Naive thymus-derived CD4-positive, alpha-beta T cell (primary cell): ENCODE results near the gene IL26. TPM values are rescaled to one million over a fixed set of nuclear protein-coding genes. Genes with fewer than 3 reads are reported as not detected.

Source experiments
- ATAC-seq: fragments of 150-1000 bp; cut with Tn5 transposase; 2 replicates; pipeline ENCODE4 v1.10.0; 2021; ENCODE audit warnings: mild to moderate bottlenecking, moderate library complexity
- CTCF ChIA-PET: fragments of 350-600 bp; sonication (Branson Sonifier 250); formaldehyde crosslinking; loops from one replicate; lab custom pipeline; 2021; ENCODE audit warnings: antibody characterized with exemption; lab: Charles Lee
- POLR2A ChIA-PET: fragments of 350-600 bp; sonication (Branson Sonifier 250); formaldehyde crosslinking; loops from one replicate; lab custom pipeline; 2021; ENCODE audit warnings: antibody characterized with exemption, inconsistent platforms; lab: Charles Lee
- DNase-seq, 9 donors: peaks; one replicate each; pipeline versions ENCODE4 v3.0.0 to v3.0.0-alpha.2; 2020 to 2022; ENCODE audit warnings: mixed read lengths in 1 of 9
- H3K27ac ChIP-seq: one replicate; pipeline ENCODE4 v1.7.0; 2013; ENCODE audit warnings: mild to moderate bottlenecking, low read depth, low read length, moderate library complexity
- H3K27me3 ChIP-seq, 2 donors: one replicate each; pipeline ENCODE4 v1.7.0; 2013; ENCODE audit warnings: low read length in 2 of 2, mild to moderate bottlenecking in 2 of 2, moderate library complexity in 2 of 2; ENCODE audit not compliant: control insufficient read depth in 2 of 2, insufficient read depth in 2 of 2
- H3K36me3 ChIP-seq, 3 experiments: 1 replicate in 2 of 3; 2 replicates in 1 of 3; pipeline ENCODE4 v1.7.0; 2013; ENCODE audit warnings: low read length in 3 of 3, mild to moderate bottlenecking in 3 of 3, moderate library complexity in 1 of 3; ENCODE audit not compliant: insufficient read depth in 3 of 3, control insufficient read depth in 2 of 3
- H3K4me1 ChIP-seq, 2 donors: one replicate each; pipeline ENCODE4 v1.7.0; 2013; ENCODE audit warnings: low read length in 2 of 2, mild to moderate bottlenecking in 2 of 2, moderate library complexity in 1 of 2; ENCODE audit not compliant: control insufficient read depth in 2 of 2, insufficient read depth in 2 of 2
- H3K4me3 ChIP-seq: 2 replicates; pipeline ENCODE4 v1.7.0; 2013; ENCODE audit warnings: mild to moderate bottlenecking, low read length
- H3K9me3 ChIP-seq, 3 experiments: 1 replicate in 2 of 3; 2 replicates in 1 of 3; pipeline ENCODE4 v1.7.0; 2013; ENCODE audit warnings: low read length in 3 of 3; ENCODE audit not compliant: control insufficient read depth in 2 of 3
- H3K27ac Mint-ChIP-seq, 9 donors: one replicate each; pipeline ENCODE4 v1.8.0; 2020 to 2022; ENCODE audit warnings: mixed read lengths in 9 of 9, mild to moderate bottlenecking in 8 of 9, moderate library complexity in 5 of 9, inconsistent platforms in 2 of 9
- H3K27me3 Mint-ChIP-seq, 5 donors: one replicate each; pipeline ENCODE4 v1.8.0; 2021 to 2022; ENCODE audit warnings: mixed read lengths in 5 of 5, mild to moderate bottlenecking in 1 of 5
- H3K36me3 Mint-ChIP-seq, 5 donors: one replicate each; pipeline ENCODE4 v1.8.0; 2020 to 2022; ENCODE audit warnings: mixed read lengths in 5 of 5, mild to moderate bottlenecking in 3 of 5, inconsistent platforms in 1 of 5
- H3K4me1 Mint-ChIP-seq, 7 donors: one replicate each; pipeline ENCODE4 v1.8.0; 2020 to 2022; ENCODE audit warnings: mixed read lengths in 7 of 7, mild to moderate bottlenecking in 3 of 7, inconsistent platforms in 1 of 7
- H3K4me3 Mint-ChIP-seq, 10 donors: one replicate each; pipeline ENCODE4 v1.8.0; 2020 to 2022; ENCODE audit warnings: mild to moderate bottlenecking in 10 of 10, mixed read lengths in 10 of 10, moderate library complexity in 6 of 10, inconsistent platforms in 2 of 10
- H3K9me3 Mint-ChIP-seq, 11 donors: one replicate each; pipeline ENCODE4 v1.8.0; 2020 to 2022; ENCODE audit warnings: mixed read lengths in 11 of 11, mild to moderate bottlenecking in 4 of 11, inconsistent platforms in 1 of 11, moderate library complexity in 1 of 11
- intact Hi-C, 2 donors: fragments of 100-400 bp; cut with micrococcal nuclease; formaldehyde crosslinking; loops; one replicate each; pipeline ENCODE4 v1.15.1; 2023
- polyA plus RNA-seq, 2 donors: library from polyadenylated mRNA; unstranded; fragments of 300-500 nt; fragmentation: Illumina TruSeq; gene quantifications; one replicate each; pipeline ENCODE4 v1.2.3, GENCODE V29; 2021
- total RNA-seq, 6 experiments: library from RNA in 5 of 6; stranded (reverse) in 5 of 6; gene quantifications; 1 replicate in 5 of 6; 2 replicates in 1 of 6; pipeline ENCODE4 v1.2.3 and lab custom pipeline; 2021 to 2026

Gene IL26
- total and polyA plus RNA-seq, 7 experiments from 2014 or later = 4.5 TPM; not detected in 6

DNA sequence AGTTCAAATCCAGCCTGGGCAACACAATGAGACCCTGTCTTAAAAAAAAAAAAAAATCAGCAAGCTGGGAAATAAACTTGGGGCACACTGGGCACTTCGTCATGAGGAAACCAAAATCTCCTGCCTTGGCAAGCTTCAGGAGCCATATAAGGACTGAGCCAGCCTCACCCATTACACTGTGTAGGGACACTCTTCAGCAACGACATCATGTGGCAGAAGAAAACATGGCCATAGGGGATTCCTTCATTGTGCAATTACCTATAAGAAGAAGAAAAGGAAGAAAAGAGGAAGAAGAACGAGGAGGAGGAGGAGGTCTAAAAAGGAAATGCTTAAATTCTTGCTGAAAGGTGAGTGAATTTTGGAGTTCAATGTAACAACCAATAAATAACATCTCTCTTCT, 40.0 kb downstream of the IL26 start:
- Histone ChIP-seq H3K27ac (no peak overlapping the region), H3K4me1 (peaks cover 22 to 23% of the 10 kb centered on the region in 2 donors), H3K4me3 (no peak overlapping the region), H3K27me3 (no peaks in the 10 kb centered on the region), H3K36me3 (no peaks in the 10 kb centered on the region), H3K9me3 (no peaks in the 10 kb centered on the region)
- intact Hi-C loops = loop anchor here in 1 of 2 donors (10.0 kb wide), 1 partner anchor 551 kb away; no protein-coding TSS in a partner anchor
- H3K9me3 Mint-ChIP-seq = peaks cover 0 to 9% (median 0%) of the 10 kb centered on the region in 11 donors
- H3K4me3 Mint-ChIP-seq = no peak overlapping the region
- H3K27ac Mint-ChIP-seq = no peak overlapping the region
- no peak for ATAC-seq
- DNase-seq = no peak
- H3K36me3 Mint-ChIP-seq = peaks cover 0 to 7% (median 0%) of the 10 kb centered on the region in 5 donors
- H3K27me3 Mint-ChIP-seq = peaks cover 0 to 5% (median 0%) of the 10 kb centered on the region in 5 donors
- POLR2A ChIA-PET = interaction anchor here (0.7 to 1.3 kb wide), 2 partner anchors 14 to 116 kb away, joined by 3 to 4 read pairs; no protein-coding TSS in a partner anchor
- CTCF ChIA-PET = interaction anchor here (0.7 kb wide), 1 partner anchor 63 kb away, joined by 3 read pairs; no protein-coding TSS in a partner anchor
- H3K4me1 Mint-ChIP-seq = peaks cover 12 to 43% (median 33%) of the 10 kb centered on the region in 7 donors

DNA sequence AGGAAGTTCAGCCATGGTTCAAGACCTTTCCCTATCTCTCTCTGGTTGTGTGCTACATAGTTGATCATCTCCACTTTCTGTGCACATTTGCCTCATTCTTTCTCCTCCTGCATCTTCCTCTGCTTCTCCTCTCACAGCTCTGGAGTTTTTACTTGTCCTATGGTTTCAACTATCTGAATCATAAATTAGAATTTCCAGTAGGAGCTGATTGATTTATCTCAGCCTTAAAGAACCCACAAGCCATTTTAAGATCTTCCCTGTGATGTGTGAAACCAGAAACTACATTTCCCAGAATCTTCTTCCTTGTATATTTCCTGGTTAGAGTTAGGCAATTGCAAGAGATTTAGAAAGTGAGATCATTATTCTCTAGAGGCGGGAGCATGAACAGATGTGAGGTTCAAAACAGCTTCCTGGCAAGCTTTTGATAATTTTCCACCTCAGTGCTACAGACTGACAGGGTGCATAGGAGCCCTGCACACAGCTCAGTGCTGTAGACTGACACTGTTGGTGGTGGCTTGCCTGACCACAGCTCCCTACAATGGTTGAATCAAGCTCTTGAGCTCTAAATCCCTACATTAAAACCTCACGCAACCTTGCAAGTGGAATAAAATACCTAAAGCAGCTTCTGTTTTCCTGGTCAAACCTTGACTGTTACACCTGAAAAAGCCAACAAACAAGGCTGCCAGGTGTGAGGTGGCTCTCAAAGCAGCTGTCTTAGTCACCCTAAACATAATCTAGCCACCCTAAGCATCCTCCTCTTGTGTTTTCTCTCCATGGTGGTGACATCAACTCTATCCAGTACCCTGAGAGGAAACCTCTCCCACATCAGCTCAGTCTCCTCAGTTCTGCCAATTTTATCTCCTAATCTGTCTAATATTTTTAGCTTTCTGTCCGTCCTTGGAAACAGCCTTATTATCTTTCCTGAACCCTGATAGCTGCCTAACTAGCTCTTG, 44.5 kb downstream of the IL26 start:
- CTCF ChIA-PET = interaction anchor here (0.5 to 1.1 kb wide), 7 partner anchors 10 to 587 kb away, joined by 3 to 4 read pairs (median 3); no protein-coding TSS in a partner anchor
- no peaks in the 10 kb centered on the region for H3K9me3 ChIP-seq
- peaks cover 0 to 3% (median 0%) of the 10 kb centered on the region in 5 donors for H3K36me3 Mint-ChIP-seq
- H3K27ac ChIP-seq = peak overlapping the region; percentile 64
- H3K36me3 ChIP-seq = no peaks in the 10 kb centered on the region
- peaks cover 0 to 2% (median 0%) of the 10 kb centered on the region in 11 donors for H3K9me3 Mint-ChIP-seq
- H3K4me1 Mint-ChIP-seq = peaks cover 33 to 60% (median 55%) of the 10 kb centered on the region in 7 donors
- POLR2A ChIA-PET = interaction anchor here (0.5 to 1.6 kb wide), 12 partner anchors 9 to 920 kb away, joined by 3 to 7 read pairs (median 4); no protein-coding TSS in a partner anchor
- H3K27me3 ChIP-seq = no peaks in the 10 kb centered on the region
- DNase-seq = peak in 8 of 9 donors; percentile 43 to 77 (median 68)
- peak; percentile 92 for ATAC-seq
- H3K27ac Mint-ChIP-seq = peak overlapping the region; percentile 75 to 94 (median 88)
- H3K27me3 Mint-ChIP-seq = peaks cover 0 to 3% (median 0%) of the 10 kb centered on the region in 5 donors
- peak overlapping the region; percentile 3 to 69 (median 60) for H3K4me3 Mint-ChIP-seq
- intact Hi-C loops = loop anchor here (1.0 to 10.0 kb wide), 5 partner anchors 8 to 913 kb away; partner anchors contain the start of gene IFNG (in 1 of the 2)
- peaks cover 33 to 53% of the 10 kb centered on the region in 2 donors for H3K4me1 ChIP-seq
- peak overlapping the region; percentile 5 for H3K4me3 ChIP-seq

GRCh38 chr12:68178774-68179439, 46.7 kb downstream of the IL26 start:
- Mint-ChIP-seq H3K36me3 (peaks cover 0 to 9% (median 0%) of the 10 kb centered on the region in 5 donors), H3K4me1 (peaks cover 41 to 78% (median 74%) of the 10 kb centered on the region in 7 donors), H3K27me3 (no peaks in the 10 kb centered on the region), H3K27ac (peak overlapping the region; percentile 58 to 97 (median 93)), H3K4me3 (peak overlapping the region in 6 of 10 donors; percentile 10 to 54 (median 44)), H3K9me3 (peaks cover 0 to 6% (median 0%) of the 10 kb centered on the region in 11 donors)
- H3K9me3 ChIP-seq = no peaks in the 10 kb centered on the region
- ATAC-seq (no peak), DNase-seq (no peak)
- ChIA-PET POLR2A (interaction anchor here (0.6 to 1.2 kb wide), 4 partner anchors 10 to 910 kb away, joined by 3 to 4 read pairs (median 3); partner anchors contain the start of gene CAND1), CTCF (interaction anchor here (1.3 kb wide), 1 partner anchor 10 kb away, joined by 3 read pairs; no protein-coding TSS in a partner anchor)
- H3K4me3 ChIP-seq = no peak overlapping the region
- intact Hi-C loops = loop anchor here (5.0 to 10.0 kb wide), 5 partner anchors 62 to 1058 kb away; partner anchors contain the start of genes MDM2 (in 2 of the 2), CPSF6 (in 1 of the 2) and DYRK2 (in 1 of the 2)
- peaks cover 34 to 70% of the 10 kb centered on the region in 2 donors for H3K4me1 ChIP-seq
- peak overlapping the region; percentile 78 for H3K27ac ChIP-seq
- no peaks in the 10 kb centered on the region for H3K27me3 ChIP-seq
- no peaks in the 10 kb centered on the region for H3K36me3 ChIP-seq

DNA sequence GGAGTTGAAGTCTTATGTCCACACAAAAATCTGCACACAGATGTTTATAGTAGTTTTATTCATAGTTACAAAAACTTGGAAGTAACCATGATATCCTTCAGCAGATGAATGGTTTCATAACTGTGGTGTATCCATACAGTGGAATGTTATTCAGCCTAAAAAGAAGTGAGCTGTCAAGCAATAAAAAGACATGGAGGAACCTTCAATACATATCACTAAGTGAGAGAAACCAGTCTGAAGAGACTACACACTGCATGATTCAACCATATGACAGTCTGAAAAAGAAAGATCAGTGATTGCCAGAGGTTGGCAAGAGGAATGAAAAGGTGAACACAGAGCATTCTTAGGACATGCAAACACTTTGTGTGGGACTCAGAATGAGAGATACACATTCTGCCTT, 47.4 kb downstream of the IL26 start:
- ATAC-seq (no peak), DNase-seq (no peak)
- POLR2A ChIA-PET = interaction anchor here (0.7 kb wide), 1 partner anchor 88 kb away, joined by 3 read pairs; no protein-coding TSS in a partner anchor
- Histone ChIP-seq H3K27me3 (no peaks in the 10 kb centered on the region), H3K36me3 (no peaks in the 10 kb centered on the region), H3K4me1 (peaks cover 34 to 78% of the 10 kb centered on the region in 2 donors), H3K4me3 (no peak overlapping the region), H3K27ac (peak overlapping the region; percentile 78), H3K9me3 (no peaks in the 10 kb centered on the region)
- H3K27me3 Mint-ChIP-seq = no peaks in the 10 kb centered on the region
- peak overlapping the region in 5 of 10 donors; percentile 22 to 86 (median 84) for H3K4me3 Mint-ChIP-seq
- peaks cover 41 to 84% (median 79%) of the 10 kb centered on the region in 7 donors for H3K4me1 Mint-ChIP-seq
- H3K27ac Mint-ChIP-seq = peak overlapping the region; percentile 14 to 97 (median 95)
- intact Hi-C loops = loop anchor here (5.0 to 10.0 kb wide), 5 partner anchors 61 to 1059 kb away; partner anchors contain the start of genes MDM2 (in 2 of the 2), CPSF6 (in 1 of the 2) and DYRK2 (in 1 of the 2)
- H3K36me3 Mint-ChIP-seq = peaks cover 0 to 9% (median 0%) of the 10 kb centered on the region in 5 donors
- CTCF ChIA-PET = no interaction called here
- peaks cover 0 to 6% (median 0%) of the 10 kb centered on the region in 11 donors for H3K9me3 Mint-ChIP-seq

GRCh38 chr12:68177562-68177961, 48.0 kb downstream of the IL26 start:
- Mint-ChIP-seq H3K27ac (peak overlapping the region; percentile 54 to 97 (median 95)), H3K4me1 (peaks cover 41 to 84% (median 79%) of the 10 kb centered on the region in 7 donors), H3K9me3 (peaks cover 0 to 6% (median 0%) of the 10 kb centered on the region in 11 donors), H3K27me3 (no peaks in the 10 kb centered on the region), H3K36me3 (peaks cover 0 to 9% (median 0%) of the 10 kb centered on the region in 5 donors), H3K4me3 (peak overlapping the region; percentile 8 to 86 (median 58))
- no peak overlapping the region for H3K4me3 ChIP-seq
- intact Hi-C loops = loop anchor here (2.0 to 10.0 kb wide), 6 partner anchors 60 to 1060 kb away; partner anchors contain the start of genes MDM2 (in 2 of the 2), CPSF6 (in 1 of the 2) and DYRK2 (in 1 of the 2)
- ChIA-PET POLR2A (interaction anchor here (0.7 to 1.6 kb wide), 4 partner anchors 59 to 498 kb away, joined by 3 to 6 read pairs (median 4); no protein-coding TSS in a partner anchor), CTCF (interaction anchor here (1.7 kb wide), 1 partner anchor 19 kb away, joined by 6 read pairs; no protein-coding TSS in a partner anchor)
- peaks cover 34 to 79% of the 10 kb centered on the region in 2 donors for H3K4me1 ChIP-seq
- no peak for ATAC-seq
- peak overlapping the region; percentile 78 for H3K27ac ChIP-seq
- DNase-seq = no peak
- H3K9me3 ChIP-seq = no peaks in the 10 kb centered on the region
- no peaks in the 10 kb centered on the region for H3K36me3 ChIP-seq
- no peaks in the 10 kb centered on the region for H3K27me3 ChIP-seq
